GM12891 (cell line): ENCODE data around the gene GCC2.

Experiments used
- PAX5 ChIP-seq: IDR thresholded peaks from 2 replicates; pipeline ENCODE4 v1.6.1; 2011; ENCODE audit warnings: low read length, moderate library complexity, mild to moderate bottlenecking; ENCODE audit not compliant: insufficient read depth, severe bottlenecking
- POLR2A ChIP-seq: IDR thresholded peaks from 2 replicates; pipeline ENCODE4 v1.6.1; 2011; ENCODE audit warnings: low read depth, low read length, control low read depth
- POLR2AphosphoS5 ChIP-seq: IDR thresholded peaks from 2 replicates; pipeline ENCODE4 v1.6.1; 2011; ENCODE audit warnings: low read depth, low read length, control low read depth
- POU2F2 ChIP-seq: IDR thresholded peaks from 2 replicates; pipeline ENCODE4 v1.6.1; 2011; ENCODE audit warnings: low read depth, mild to moderate bottlenecking, control low read depth, low read length, moderate library complexity
- TAF1 ChIP-seq: IDR thresholded peaks from 2 replicates; pipeline ENCODE4 v1.6.1; 2011; ENCODE audit warnings: low read depth, low read length, control low read depth

DNA sequence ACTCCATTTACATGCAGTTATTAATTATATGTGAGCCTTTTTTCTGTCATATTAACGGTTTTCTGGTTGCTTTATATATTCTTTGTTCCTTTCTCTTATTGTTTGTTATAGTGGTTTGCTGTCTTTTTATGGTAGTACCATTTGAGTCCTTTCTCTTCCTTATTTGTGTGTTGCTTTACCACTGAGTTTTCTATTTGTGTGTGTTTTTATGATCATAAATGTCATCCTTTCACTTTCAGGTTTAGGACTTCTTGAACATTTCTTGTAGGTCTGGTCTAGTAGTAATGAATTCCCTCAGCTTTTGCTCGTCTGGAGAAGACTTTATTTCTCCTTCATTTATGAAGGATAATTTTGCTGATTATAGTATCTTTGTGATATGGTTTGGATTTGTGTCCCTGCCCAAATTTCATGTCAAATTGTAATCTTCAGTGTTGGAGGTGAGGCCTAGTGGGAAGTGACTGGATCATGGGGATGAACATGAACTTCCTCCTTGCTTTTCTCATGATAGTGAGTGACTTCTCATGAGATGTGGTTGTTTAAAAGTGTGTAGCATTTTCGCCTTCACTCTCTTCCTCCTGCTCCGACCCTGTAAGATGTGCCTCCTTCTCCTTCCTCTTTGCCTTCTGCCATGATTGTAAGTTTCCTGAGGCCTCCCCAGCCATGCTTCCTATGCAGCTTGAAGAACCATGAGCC is 11.5 kb downstream of the GCC2 start:
- TF ChIP-seq POLR2AphosphoS5 = no peak
- TF ChIP-seq TAF1 = no peak
- TF ChIP-seq POLR2A = no peak
- TF ChIP-seq PAX5 = no peak
- no peak for TF ChIP-seq POU2F2
